ENCODE data around the gene MYO7B.

The MYO7B gene

DNA sequence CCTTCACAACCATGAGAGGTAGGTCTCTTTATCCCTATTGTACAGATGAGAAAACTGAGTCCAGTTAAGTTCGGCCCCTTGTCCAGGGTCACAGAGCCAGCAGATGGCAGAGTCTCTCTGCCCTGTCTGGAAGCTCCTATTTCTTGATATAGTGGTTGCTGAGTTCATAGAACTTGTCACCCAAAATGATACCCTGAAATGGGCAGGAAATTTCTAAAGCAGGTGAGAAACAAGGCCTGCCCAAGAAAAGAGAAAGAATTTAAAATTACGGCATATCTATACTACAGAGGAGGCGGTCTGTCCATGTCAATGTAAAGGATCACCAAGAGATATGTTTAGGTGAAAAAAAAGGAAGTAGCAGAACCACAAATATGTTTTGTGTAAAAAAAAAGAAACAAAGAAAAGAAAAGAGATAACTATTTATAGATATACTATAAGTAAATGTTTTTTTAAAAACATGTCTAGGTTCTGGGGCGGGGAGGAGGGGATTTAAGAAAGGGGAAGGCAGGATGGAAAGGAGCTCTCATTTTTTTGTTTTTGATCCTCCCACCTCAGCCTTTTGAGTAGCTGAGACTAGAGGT is 39.8 kb downstream of the MYO7B start:
- no peak for DNase-seq

- DNase-seq = no peak
These were observed 40.5 kb downstream of the MYO7B start for GRCh38 chr2:127575941-127576432.

- peak in 1 of 2 donors; percentile 18 for DNase-seq
These were observed 41.1 kb downstream of the MYO7B start for GRCh38 chr2:127576433-127577207.

DNA sequence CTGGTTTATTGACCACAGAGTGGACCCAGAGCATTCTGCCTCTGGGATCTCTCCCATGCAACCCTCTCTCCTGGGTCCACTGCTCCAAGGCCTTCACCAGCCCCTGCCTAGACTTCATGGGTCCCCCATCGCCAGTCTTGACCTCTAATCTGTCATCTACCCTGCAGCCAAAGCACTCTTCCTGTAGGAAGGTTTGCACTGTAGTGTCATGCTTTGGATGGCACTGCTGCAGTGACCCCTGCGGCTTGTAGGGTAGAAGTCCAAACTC is 41.7 kb downstream of the MYO7B start:
- DNase-seq = no peak

DNA sequence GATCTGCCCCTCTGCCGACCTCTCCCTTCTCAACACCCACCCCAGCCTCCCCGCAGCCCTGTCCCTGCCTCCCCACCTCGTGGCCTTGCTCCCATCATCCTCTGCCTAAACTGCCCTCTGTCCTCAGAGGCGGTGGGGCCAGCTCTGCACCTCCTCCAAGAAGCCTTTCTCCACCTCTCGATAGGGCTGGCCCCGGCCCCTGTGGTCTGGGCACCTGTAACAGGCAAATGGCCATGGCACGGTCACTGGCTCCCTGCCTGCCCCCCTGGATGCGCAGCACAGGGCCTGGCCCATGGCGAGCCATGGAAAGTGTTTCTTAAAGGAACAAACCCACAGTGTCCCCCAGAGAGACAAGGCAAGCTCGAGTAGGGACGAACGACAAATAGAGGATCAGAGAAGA is 42.0 kb downstream of the MYO7B start:
- DNase-seq = no peak

DNA sequence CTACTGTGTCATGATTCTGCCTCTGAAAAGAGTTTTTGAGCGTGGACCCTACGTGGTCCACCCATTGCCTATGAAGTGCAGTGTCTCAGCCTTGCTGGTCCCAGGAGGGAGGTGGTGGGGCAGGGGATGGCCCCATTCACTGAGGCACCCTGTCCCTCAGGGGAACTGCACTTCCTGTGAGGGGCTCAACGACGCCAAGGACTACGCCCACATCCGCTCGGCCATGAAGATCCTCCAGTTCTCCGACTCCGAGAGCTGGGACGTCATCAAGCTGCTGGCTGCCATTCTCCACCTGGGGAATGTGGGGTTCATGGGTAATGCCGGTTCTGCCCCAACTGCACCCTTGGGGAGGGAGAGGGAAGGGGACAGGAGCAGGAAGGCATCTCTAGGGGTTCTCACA is 42.5 kb downstream of the MYO7B start:
- DNase-seq = no peak

GRCh38 chr2:127578411-127578810 is 42.9 kb downstream of the MYO7B start:
- no peak for DNase-seq

DNA sequence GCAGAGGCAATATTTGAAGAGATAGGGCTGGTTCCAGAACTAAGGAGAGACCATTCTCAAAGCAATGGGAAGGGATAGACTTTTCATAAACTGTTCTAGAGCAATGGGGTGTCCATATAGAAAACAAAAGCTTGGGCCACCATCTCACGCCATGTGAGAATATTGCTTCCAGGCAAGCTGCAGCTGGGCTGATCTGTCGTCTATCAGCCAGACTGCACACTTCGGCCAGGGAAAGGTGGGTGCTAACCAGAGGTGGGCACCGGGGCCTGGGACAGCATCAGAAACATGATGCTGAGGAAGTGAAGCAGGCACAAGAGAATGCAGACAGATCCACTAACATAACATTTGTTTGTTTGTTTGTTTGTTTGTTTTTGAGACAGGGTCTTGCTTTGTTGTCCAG is 43.7 kb downstream of the MYO7B start:
- DNase-seq = no peak

GRCh38 chr2:127580167-127581049 is 44.9 kb downstream of the MYO7B start:
- DNase-seq = no peak

DNA sequence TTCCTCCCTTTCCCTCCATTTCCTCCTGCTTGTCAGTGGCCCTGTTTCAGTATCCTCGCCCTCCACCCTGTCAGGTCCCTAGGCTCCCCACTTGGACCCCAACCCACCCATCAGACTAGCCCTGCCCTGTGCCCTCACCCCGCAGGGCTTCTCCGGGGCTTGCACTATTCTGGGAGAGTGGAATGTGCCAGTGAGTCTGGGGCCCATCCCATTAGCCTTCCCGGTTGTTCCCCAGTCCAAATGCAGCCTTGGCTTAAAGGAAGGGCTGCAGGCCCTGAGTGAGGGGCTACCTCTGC is 45.5 kb downstream of the MYO7B start:
- DNase-seq = no peak

DNA sequence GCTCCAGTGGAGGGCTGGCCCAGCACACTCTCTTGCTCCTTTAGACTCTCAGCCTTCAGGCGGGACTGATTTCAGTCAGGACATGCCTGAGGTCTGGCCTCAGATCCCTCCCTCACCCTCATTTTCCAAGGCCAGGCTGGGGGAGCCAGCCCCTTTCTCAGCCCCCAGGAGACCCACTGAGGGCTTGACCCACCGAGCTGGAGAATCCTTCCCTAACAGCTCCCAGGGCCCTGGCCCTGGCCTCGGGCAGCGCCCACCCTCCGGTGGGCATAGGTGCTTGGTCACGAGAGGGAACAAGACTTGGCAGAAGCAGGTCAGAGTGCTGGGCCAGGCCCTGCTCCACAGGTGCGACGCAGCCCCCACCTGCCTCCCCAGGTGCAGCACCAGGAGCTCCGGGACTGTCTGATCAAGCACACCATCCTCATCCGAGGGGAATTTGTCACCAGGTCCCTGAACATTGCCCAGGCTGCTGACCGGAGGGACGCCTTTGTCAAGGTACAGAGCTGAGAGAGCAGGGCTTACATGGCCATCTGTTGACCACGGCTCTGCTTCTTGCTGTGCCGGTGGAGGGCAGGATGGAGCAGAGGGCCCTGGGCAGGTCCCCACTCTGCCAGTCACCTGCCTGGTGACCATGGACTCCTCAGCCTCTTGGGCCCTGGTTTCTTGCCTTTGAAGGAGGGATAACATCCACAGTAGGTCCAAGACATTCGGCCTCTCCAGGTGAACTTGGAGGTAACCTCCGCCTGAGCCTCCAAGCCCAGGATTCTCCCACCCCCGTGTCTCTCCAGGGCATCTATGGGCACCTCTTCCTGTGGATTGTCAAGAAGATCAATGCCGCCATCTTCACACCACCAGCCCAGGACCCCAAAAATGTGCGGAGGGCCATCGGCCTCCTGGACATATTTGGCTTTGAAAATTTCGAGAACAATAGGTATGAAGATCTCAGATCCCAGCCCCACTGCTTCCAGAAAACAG is 46.3 kb downstream of the MYO7B start:
- DNase-seq = no peak

- DNase-seq = no peak
These were observed 47.7 kb downstream of the MYO7B start for GRCh38 chr2:127582863-127583861.

GRCh38 chr2:127584047-127584446 is 48.6 kb downstream of the MYO7B start:
- no peak for DNase-seq

GRCh38 chr2:127584516-127585033 is 49.1 kb downstream of the MYO7B start:
- DNase-seq = no peak

- DNase-seq = no peak
These were observed 49.9 kb downstream of the MYO7B start for GRCh38 chr2:127585270-127585807.

- DNase-seq = no peak
These were observed 50.7 kb downstream of the MYO7B start for GRCh38 chr2:127586136-127586535.

GRCh38 chr2:127586746-127587295 is 51.3 kb downstream of the MYO7B start:
- DNase-seq = no peak

DNA sequence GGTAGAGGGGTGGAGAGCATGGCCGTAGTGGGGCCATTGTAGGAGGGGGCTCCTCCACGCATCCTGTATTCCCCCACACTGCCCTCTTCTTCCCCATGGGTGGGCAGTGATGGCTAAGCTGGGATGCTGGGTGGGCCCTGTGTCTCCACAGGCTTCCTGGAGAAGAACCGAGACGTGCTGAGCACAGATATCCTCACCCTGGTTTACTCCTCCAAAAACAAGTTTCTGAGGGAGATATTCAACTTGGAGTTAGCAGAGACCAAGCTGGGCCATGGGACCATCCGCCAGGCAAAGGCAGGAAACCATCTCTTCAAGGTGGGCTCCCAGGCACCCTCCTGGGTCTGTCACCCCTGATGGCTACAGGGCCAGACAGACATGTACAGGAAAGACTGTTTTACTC is 52.8 kb downstream of the MYO7B start:
- no peak for DNase-seq

- no peak for DNase-seq
These were observed 53.9 kb downstream of the MYO7B start for GRCh38 chr2:127589358-127589757.

DNA sequence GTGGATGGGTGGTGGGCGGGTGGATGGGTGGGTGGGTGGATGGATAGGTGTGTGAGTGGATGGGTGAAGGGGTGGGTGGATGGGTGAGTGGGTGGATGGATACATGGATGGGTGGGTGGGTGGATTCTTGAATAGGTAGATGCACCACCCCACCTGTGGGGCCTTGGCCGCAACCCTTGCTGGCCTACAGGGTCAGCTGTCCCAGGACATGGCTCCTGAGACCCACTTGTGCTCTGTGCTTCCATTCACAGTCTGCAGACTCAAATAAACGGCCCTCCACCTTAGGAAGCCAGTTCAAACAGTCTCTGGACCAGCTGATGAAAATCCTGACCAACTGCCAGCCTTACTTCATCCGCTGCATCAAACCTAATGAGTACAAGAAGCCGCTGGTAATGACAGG is 54.4 kb downstream of the MYO7B start:
- no peak for DNase-seq
